Neuronal stem cell (in vitro differentiated cells): Measurements from ENCODE around the gene C1QL1.

Experiments used
- DNase-seq: peaks from one replicate; pipeline ENCODE4 v3.0.0-alpha.2; 2013; ENCODE audit warnings: low spot score
- H2AFZ ChIP-seq: one replicate; pipeline ENCODE4 v1.6.1; 2013; ENCODE audit warnings: mild to moderate bottlenecking, low read length, inconsistent platforms
- H2AK5ac ChIP-seq: 2 replicates; pipeline ENCODE4 v1.6.1; 2013; ENCODE audit warnings: low read depth, mild to moderate bottlenecking, inconsistent platforms, low read length, moderate library complexity, mixed read lengths
- H2BK120ac ChIP-seq: 2 replicates; pipeline ENCODE4 v1.6.1; 2013; ENCODE audit warnings: low read depth, mild to moderate bottlenecking, inconsistent platforms, low read length, moderate library complexity, mixed read lengths
- H2BK12ac ChIP-seq: one replicate; pipeline ENCODE4 v1.6.1; 2013; ENCODE audit warnings: low read length, inconsistent platforms
- H2BK15ac ChIP-seq: 2 replicates; pipeline ENCODE4 v1.6.1; 2013; ENCODE audit warnings: mild to moderate bottlenecking, low read length, inconsistent platforms, mixed read lengths
- H2BK5ac ChIP-seq: one replicate; pipeline ENCODE4 v1.6.1; 2013; ENCODE audit warnings: inconsistent platforms, mild to moderate bottlenecking, low read length, moderate library complexity
- H3K14ac ChIP-seq: one replicate; pipeline ENCODE4 v1.6.1; 2013; ENCODE audit warnings: low read length, inconsistent platforms
- H3K18ac ChIP-seq: 2 replicates; pipeline ENCODE4 v1.6.1; 2013; ENCODE audit warnings: low read length, inconsistent platforms
- H3K23ac ChIP-seq: 2 replicates; pipeline ENCODE4 v1.6.1; 2013; ENCODE audit warnings: low read depth, mild to moderate bottlenecking, mixed read lengths, low read length, inconsistent platforms; ENCODE audit not compliant: poor library complexity
- H3K27ac ChIP-seq: replicated peaks from 3 replicates; pipeline ENCODE4 v1.5.1; 2013; ENCODE audit warnings: low read length, inconsistent platforms
- H3K27me3 ChIP-seq, 3 experiments: 2 replicates each; pipeline ENCODE4 v1.6.1; 2013; ENCODE audit warnings: low read length in 3 of 3, mild to moderate bottlenecking in 2 of 3, inconsistent platforms in 1 of 3, low read depth in 1 of 3, mixed read lengths in 1 of 3, moderate library complexity in 1 of 3; ENCODE audit not compliant: control insufficient read depth in 3 of 3, insufficient read depth in 3 of 3
- H3K36me3 ChIP-seq, 2 donors: replicated peaks in 1 of 2; 2 replicates each; pipeline ENCODE4 v1.6.1; 2013; ENCODE audit warnings: low read length in 2 of 2; ENCODE audit not compliant: control insufficient read depth in 2 of 2, insufficient read depth in 2 of 2
- H3K4ac ChIP-seq: 2 replicates; pipeline ENCODE4 v1.6.1; 2013; ENCODE audit warnings: inconsistent platforms, mild to moderate bottlenecking, low read length, moderate library complexity
- H3K4me1 ChIP-seq, 2 donors: 1 replicate in 1 of 2; 2 replicates in 1 of 2; pipeline ENCODE4 v1.6.1; 2013; ENCODE audit warnings: low read length in 2 of 2, low read depth in 1 of 2; ENCODE audit not compliant: control insufficient read depth in 2 of 2, insufficient read depth in 1 of 2
- H3K4me2 ChIP-seq: one replicate; pipeline ENCODE4 v1.6.1; 2013; ENCODE audit warnings: mild to moderate bottlenecking, low read length, inconsistent platforms; ENCODE audit not compliant: insufficient read depth, poor library complexity, severe bottlenecking
- H3K4me3 ChIP-seq, 2 donors: 2 replicates each; pipeline ENCODE4 v1.5.1; 2013; ENCODE audit warnings: low read length in 2 of 2, mild to moderate bottlenecking in 2 of 2, inconsistent platforms in 1 of 2, moderate library complexity in 1 of 2
- H3K79me1 ChIP-seq: one replicate; pipeline ENCODE4 v1.6.1; 2013; ENCODE audit warnings: low read depth, mild to moderate bottlenecking, inconsistent platforms, low read length, moderate library complexity
- H3K9ac ChIP-seq: one replicate; pipeline ENCODE4 v1.6.1; 2013; ENCODE audit warnings: mild to moderate bottlenecking, low read depth, low read length, inconsistent platforms; ENCODE audit not compliant: poor library complexity
- H3K9me3 ChIP-seq, 2 donors: replicated peaks in 1 of 2; 2 replicates each; pipeline versions ENCODE3 to v1.6.1; 2013; ENCODE audit warnings: low read length in 2 of 2, mild to moderate bottlenecking in 2 of 2, inconsistent platforms in 1 of 2, low read depth in 1 of 2, mixed read lengths in 1 of 2, moderate library complexity in 1 of 2; ENCODE audit not compliant: control insufficient read depth in 2 of 2, insufficient read depth in 1 of 2
- H4K8ac ChIP-seq: one replicate; pipeline ENCODE4 v1.6.1; 2013; ENCODE audit warnings: low read depth, mild to moderate bottlenecking, inconsistent platforms, low read length, moderate library complexity
- H4K91ac ChIP-seq: one replicate; pipeline ENCODE4 v1.6.1; 2013; ENCODE audit warnings: low read length, low read depth, mild to moderate bottlenecking, inconsistent platforms; ENCODE audit not compliant: poor library complexity
- WGBS, 2 donors: extraction: QIAGEN DNeasy Blood & Tissue Kit; methylation state at CpG; one replicate each; pipeline ENCODE4 v1.1.7; 2013; ENCODE audit warnings: missing lambda C conversion rate in 2 of 2, mixed read lengths in 1 of 2; ENCODE audit not compliant: insufficient read length in 2 of 2, insufficient replicate concordance in 1 of 2; ENCODE audit errors: extremely low coverage in 2 of 2; 5-methylcytosine and 5-hydroxymethylcytosine counted together

C1QL1 gene

GRCh38 chr17:44967026-44967906 lies 837 bp downstream of the C1QL1 start:
- Histone ChIP-seq H2BK12ac (peak overlapping the region; percentile 12), H2BK120ac (peak overlapping the region; percentile 61), H2BK5ac (peak overlapping the region; percentile 82), H3K4me3 (peak overlapping the region; percentile 36 to 65), H2BK15ac (peak overlapping the region; percentile 96), H2AK5ac (peak overlapping the region; percentile 98), H4K91ac (no peak overlapping the region), H2AFZ (peak overlapping the region; percentile 84), H3K4me1 (peaks cover 19% of the 10 kb centered on the region in 2 donors), H3K9ac (peak overlapping the region; percentile 70), H3K36me3 (no peaks in the 10 kb centered on the region), H3K14ac (peak overlapping the region; percentile 94), H4K8ac (no peak overlapping the region), H3K9me3 (no peaks in the 10 kb centered on the region), H3K4ac (peak overlapping the region; percentile 66), H3K18ac (peak overlapping the region; percentile 85), H3K23ac (peak overlapping the region; percentile 91), H3K79me1 (peaks cover 5% of the 10 kb centered on the region), H3K27me3 (peaks cover 23 to 73% (median 62%) of the 10 kb centered on the region in 3 experiments), H3K27ac (no peak overlapping the region), H3K4me2 (peak overlapping the region; percentile 49)
- WGBS, 2 donors: no CpG with 5 or more reads among the region's 76 CpGs
- DNase-seq: no peak

- no peak overlapping the region for H3K4ac ChIP-seq
- H3K79me1 ChIP-seq: peaks cover 5% of the 10 kb centered on the region
- no peak overlapping the region for H3K27ac ChIP-seq
- H4K91ac ChIP-seq: no peak overlapping the region
- peak overlapping the region; percentile 23 for H2AFZ ChIP-seq
- no peaks in the 10 kb centered on the region for H3K9me3 ChIP-seq
- peak overlapping the region; percentile 12 for H2BK12ac ChIP-seq
- H2BK15ac ChIP-seq: no peak overlapping the region
- peak overlapping the region; percentile 56 for H3K14ac ChIP-seq
- H3K4me1 ChIP-seq: peaks cover 16 to 19% of the 10 kb centered on the region in 2 donors
- no peaks in the 10 kb centered on the region for H3K36me3 ChIP-seq
- H2AK5ac ChIP-seq: peak overlapping the region; percentile 98
- no peak overlapping the region for H3K4me3 ChIP-seq
- H4K8ac ChIP-seq: no peak overlapping the region
- peak overlapping the region; percentile 14 for H3K9ac ChIP-seq
- no peak overlapping the region for H2BK5ac ChIP-seq
- WGBS, 2 donors: no CpG with 5 or more reads among the region's 21 CpGs
- peaks cover 23 to 65% (median 56%) of the 10 kb centered on the region in 3 experiments for H3K27me3 ChIP-seq
- H3K4me2 ChIP-seq: peak overlapping the region; percentile 49
- peak overlapping the region; percentile 26 for H2BK120ac ChIP-seq
- peak overlapping the region; percentile 72 for H3K18ac ChIP-seq
- no peak overlapping the region for H3K23ac ChIP-seq
- DNase-seq: no peak
Measured at GRCh38 chr17:44966348-44967025, 1.6 kb downstream of the C1QL1 start.

GRCh38 chr17:44965481-44966234 lies 2.4 kb downstream of the C1QL1 start:
- Histone ChIP-seq H3K18ac (peak overlapping the region; percentile 13), H2BK5ac (no peak overlapping the region)
- no CpG with 5 or more reads among the region's 5 CpGs for WGBS, 2 donors

More at GRCh38 chr17:44965481-44966234, 2.4 kb downstream of the C1QL1 start:
- Histone ChIP-seq H4K91ac (no peak overlapping the region), H3K4me2 (no peak overlapping the region), H3K27me3 (peaks cover 23 to 57% (median 52%) of the 10 kb centered on the region in 3 experiments), H3K27ac (no peak overlapping the region), H3K36me3 (no peaks in the 10 kb centered on the region), H3K9me3 (no peaks in the 10 kb centered on the region), H3K4me1 (peaks cover 16 to 19% of the 10 kb centered on the region in 2 donors), H3K79me1 (peaks cover 5% of the 10 kb centered on the region), H3K4ac (no peak overlapping the region), H2AK5ac (peak overlapping the region; percentile 98), H3K9ac (no peak overlapping the region), H2BK120ac (peak overlapping the region; percentile 26), H2BK15ac (no peak overlapping the region), H4K8ac (no peak overlapping the region), H3K14ac (no peak overlapping the region), H3K23ac (no peak overlapping the region), H2BK12ac (no peak overlapping the region), H2AFZ (no peak overlapping the region), H3K4me3 (no peak overlapping the region)
- DNase-seq: no peak
